Mesendoderm (in vitro differentiated cells): Measurements from ENCODE around the gene CIAO2A.
"Not testable (repeated sequence)": the region's sequence is repeated elsewhere in the genome, so short reads cannot be mapped to it uniquely, and the experiment has no call there.

ENCODE experiments used
- DNase-seq: peaks from one replicate; pipeline ENCODE4 v3.0.0; 2013
- H2AK5ac ChIP-seq: 2 replicates; pipeline ENCODE4 v1.6.1; 2013; ENCODE audit warnings: low read length, inconsistent platforms
- H2BK120ac ChIP-seq: 2 replicates; pipeline ENCODE4 v1.6.1; 2013; ENCODE audit warnings: low read depth, mild to moderate bottlenecking, low read length, moderate library complexity, mixed read lengths
- H2BK15ac ChIP-seq: replicated peaks from 2 replicates; pipeline ENCODE4 v1.6.1; 2013; ENCODE audit warnings: low read depth, mild to moderate bottlenecking, moderate library complexity
- H2BK5ac ChIP-seq: 2 replicates; pipeline ENCODE4 v1.6.1; 2013; ENCODE audit warnings: low read length, inconsistent platforms
- H3K18ac ChIP-seq: 2 replicates; pipeline ENCODE4 v1.6.1; 2013; ENCODE audit warnings: mild to moderate bottlenecking, low read length, mixed read lengths
- H3K23ac ChIP-seq: one replicate; pipeline ENCODE4 v1.6.1; 2013; ENCODE audit warnings: low read length
- H3K27ac ChIP-seq: 2 replicates; pipeline ENCODE4 v1.5.1; 2013; ENCODE audit warnings: low read depth, mild to moderate bottlenecking, inconsistent platforms, low read length, moderate library complexity
- H3K27me3 ChIP-seq: 2 replicates; pipeline ENCODE4 v1.6.1; 2013; ENCODE audit warnings: low read length, control low read depth, mild to moderate bottlenecking, inconsistent platforms; ENCODE audit not compliant: insufficient read depth, poor library complexity
- H3K36me3 ChIP-seq: 2 replicates; pipeline ENCODE4 v1.6.1; 2013; ENCODE audit warnings: low read length, inconsistent platforms; ENCODE audit not compliant: control insufficient read depth, insufficient read depth
- H3K4ac ChIP-seq: one replicate; pipeline ENCODE4 v1.6.1; 2013; ENCODE audit warnings: low read depth, mild to moderate bottlenecking, low read length, moderate library complexity
- H3K4me1 ChIP-seq: 2 replicates; pipeline ENCODE4 v1.6.1; 2013; ENCODE audit warnings: low read depth, low read length, inconsistent platforms; ENCODE audit not compliant: control insufficient read depth
- H3K4me2 ChIP-seq: 2 replicates; pipeline ENCODE4 v1.6.1; 2013; ENCODE audit warnings: low read length
- H3K4me3 ChIP-seq: 2 replicates; pipeline ENCODE4 v1.5.1; 2013; ENCODE audit warnings: mild to moderate bottlenecking, low read length
- H3K56ac ChIP-seq: one replicate; pipeline ENCODE4 v1.6.1; 2013; ENCODE audit warnings: low read length
- H3K79me1 ChIP-seq: 2 replicates; pipeline ENCODE4 v1.6.1; 2013; ENCODE audit warnings: low read length, inconsistent platforms
- H3K79me2 ChIP-seq: 2 replicates; pipeline ENCODE4 v1.6.1; 2013; ENCODE audit warnings: mild to moderate bottlenecking, low read length; ENCODE audit not compliant: control insufficient read depth, insufficient read depth
- H3K9ac ChIP-seq: 2 replicates; pipeline ENCODE4 v1.6.1; 2013; ENCODE audit warnings: low read length, inconsistent platforms
- H4K5ac ChIP-seq: one replicate; pipeline ENCODE4 v1.6.1; 2013; ENCODE audit warnings: low read length
- H4K8ac ChIP-seq: one replicate; pipeline ENCODE4 v1.6.1; 2013; ENCODE audit warnings: low read depth, mild to moderate bottlenecking, control low read depth, low read length, moderate library complexity
- WGBS: extraction: QIAGEN DNeasy Blood & Tissue Kit; methylation state at CpG from one replicate; pipeline ENCODE4 v1.1.7; 2013; ENCODE audit warnings: low lambda C conversion rate, missing lambda C conversion rate; ENCODE audit not compliant: insufficient coverage; ENCODE audit errors: extremely low coverage; 5-methylcytosine and 5-hydroxymethylcytosine counted together

CIAO2A gene

GRCh38 chr15:64066451-64066850 is 27.2 kb downstream of the CIAO2A start:
- no peaks in the 10 kb centered on the region for H3K4me1 ChIP-seq

DNA sequence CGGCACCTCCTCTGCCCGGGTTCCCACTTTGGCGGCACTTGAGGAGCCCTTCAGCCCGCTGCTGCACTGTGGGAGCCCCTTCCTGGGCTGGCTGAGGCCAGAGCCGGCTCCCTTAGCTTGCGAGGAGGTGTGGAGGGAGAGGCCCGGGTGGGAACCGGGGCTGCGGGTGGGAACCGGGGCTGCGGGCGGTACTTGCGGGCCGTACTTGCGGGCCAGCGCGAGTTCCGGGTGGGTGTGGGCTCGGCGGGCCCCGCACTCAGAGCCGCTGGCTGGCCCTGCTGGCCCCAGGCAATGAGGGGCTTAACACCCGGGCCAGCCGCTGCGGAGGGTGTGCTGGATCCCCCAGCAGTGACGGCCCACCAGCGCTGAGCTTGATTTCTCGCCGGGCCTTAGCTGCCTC is 32.9 kb downstream of the CIAO2A start:
- Histone ChIP-seq H3K4me1 (no peaks in the 10 kb centered on the region), H2BK5ac (no peak overlapping the region), H2AK5ac (no peak overlapping the region), H3K27me3 (no peaks in the 10 kb centered on the region), H2BK120ac (no peak overlapping the region), H3K4me2 (no peak overlapping the region), H3K27ac (no peak overlapping the region), H3K9ac (no peak overlapping the region), H2BK15ac (no peak overlapping the region), H3K4me3 (no peak overlapping the region), H3K36me3 (no peaks in the 10 kb centered on the region), H4K8ac (no peak overlapping the region), H3K18ac (no peak overlapping the region), H4K5ac (no peak overlapping the region), H3K79me2 (no peaks in the 10 kb centered on the region), H3K4ac (no peak overlapping the region), H3K56ac (no peak overlapping the region), H3K79me1 (no peaks in the 10 kb centered on the region), H3K23ac (no peak overlapping the region)
- WGBS, result no CpG with 5 or more reads among the region's 29 CpGs
- DNase-seq, result no peak

More at GRCh38 chr15:64066451-64066850, 27.2 kb downstream of the CIAO2A start:
- Histone ChIP-seq H3K4me2 (no peak overlapping the region), H4K5ac (no peak overlapping the region), H3K79me1 (no peaks in the 10 kb centered on the region), H3K4me3 (no peak overlapping the region), H3K4ac (no peak overlapping the region), H3K27ac (no peak overlapping the region), H2BK15ac (no peak overlapping the region), H3K79me2 (no peaks in the 10 kb centered on the region), H3K23ac (no peak overlapping the region), H4K8ac (no peak overlapping the region), H3K18ac (no peak overlapping the region), H3K9ac (no peak overlapping the region), H2AK5ac (no peak overlapping the region), H3K56ac (no peak overlapping the region), H2BK120ac (no peak overlapping the region), H2BK5ac (no peak overlapping the region), H3K27me3 (no peaks in the 10 kb centered on the region), H3K36me3 (peaks cover 3% of the 10 kb centered on the region)
- WGBS, result no CpG with 5 or more reads among the region's 1 CpG
- DNase-seq, result no peak

- not testable (repeated sequence) for H3K36me3 ChIP-seq, H2BK5ac ChIP-seq, H4K8ac ChIP-seq, H3K4me1 ChIP-seq, H2BK120ac ChIP-seq, H3K4me2 ChIP-seq, H3K4me3 ChIP-seq, H3K79me2 ChIP-seq, DNase-seq, H3K9ac ChIP-seq, H3K23ac ChIP-seq, H3K4ac ChIP-seq, H3K27me3 ChIP-seq, H2AK5ac ChIP-seq, H3K79me1 ChIP-seq, H2BK15ac ChIP-seq, H3K27ac ChIP-seq, H4K5ac ChIP-seq, H3K18ac ChIP-seq, H3K56ac ChIP-seq
- WGBS, result no CpG with 5 or more reads among the region's 2 CpGs
Measured at GRCh38 chr15:64059104-64059503, 34.5 kb downstream of the CIAO2A start.

DNA sequence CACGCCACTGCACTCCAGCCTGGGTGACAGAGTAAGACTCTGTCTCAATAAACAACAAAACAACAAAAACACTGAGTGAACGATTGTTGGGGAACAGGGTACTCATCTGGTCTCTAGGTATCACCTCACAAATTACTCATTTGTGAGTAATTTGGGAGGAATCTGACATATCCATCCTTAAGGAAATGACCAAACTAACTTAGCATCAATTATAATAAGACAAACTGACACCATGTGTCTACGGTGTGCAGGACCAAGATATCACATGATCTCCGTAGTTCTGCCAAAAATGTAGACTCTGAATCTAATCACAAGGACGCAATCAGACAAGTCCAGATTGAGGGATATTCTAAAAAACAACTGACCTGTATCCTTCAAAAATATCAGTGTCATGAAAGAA is 35.4 kb downstream of the CIAO2A start:
- H3K4me2 ChIP-seq, result no peak overlapping the region
- H2AK5ac ChIP-seq, result no peak overlapping the region
- H2BK5ac ChIP-seq, result no peak overlapping the region
- no peaks in the 10 kb centered on the region for H3K27me3 ChIP-seq
- WGBS, result no CpG with 5 or more reads among the region's 5 CpGs
- no peak overlapping the region for H4K5ac ChIP-seq
- no peak overlapping the region for H3K56ac ChIP-seq
- H3K23ac ChIP-seq, result no peak overlapping the region
- no peak overlapping the region for H3K27ac ChIP-seq
- H3K18ac ChIP-seq, result no peak overlapping the region
- H2BK120ac ChIP-seq, result no peak overlapping the region
- H3K79me1 ChIP-seq, result no peaks in the 10 kb centered on the region
- H3K9ac ChIP-seq, result no peak overlapping the region
- H3K4ac ChIP-seq, result no peak overlapping the region
- no peaks in the 10 kb centered on the region for H3K79me2 ChIP-seq
- H3K36me3 ChIP-seq, result no peaks in the 10 kb centered on the region
- no peak for DNase-seq
- H3K4me3 ChIP-seq, result no peak overlapping the region
- no peak overlapping the region for H4K8ac ChIP-seq
- H3K4me1 ChIP-seq, result no peaks in the 10 kb centered on the region
- H2BK15ac ChIP-seq, result no peak overlapping the region

DNA sequence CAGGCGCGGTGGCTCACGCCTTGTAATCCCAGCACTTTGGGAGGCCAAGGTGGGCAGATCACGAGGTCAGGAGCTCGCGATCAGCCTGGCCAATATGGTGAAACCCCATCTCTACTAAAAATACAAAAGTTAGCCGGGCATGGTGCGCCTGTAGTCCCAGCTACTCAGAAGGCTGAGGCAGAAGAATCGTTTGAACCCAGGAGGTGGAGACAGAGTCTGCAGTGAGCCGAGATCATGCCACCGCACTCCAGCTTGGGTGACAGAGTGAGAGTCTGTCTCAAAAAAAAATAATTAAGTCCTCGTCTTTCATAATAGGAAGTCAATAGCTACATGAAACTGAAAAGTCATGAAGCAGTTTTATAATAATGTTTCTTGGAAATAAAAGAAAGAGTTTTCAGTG is 40.0 kb downstream of the CIAO2A start:
- not testable (repeated sequence) for H2BK120ac ChIP-seq, H3K79me2 ChIP-seq, H3K4me1 ChIP-seq, H3K27me3 ChIP-seq, H3K36me3 ChIP-seq, H3K56ac ChIP-seq, H3K9ac ChIP-seq, DNase-seq, H2BK15ac ChIP-seq, H3K4ac ChIP-seq, H3K4me3 ChIP-seq, H3K27ac ChIP-seq, H2BK5ac ChIP-seq, H4K8ac ChIP-seq, H3K23ac ChIP-seq, H4K5ac ChIP-seq, H3K4me2 ChIP-seq, H2AK5ac ChIP-seq, H3K79me1 ChIP-seq, H3K18ac ChIP-seq
- WGBS, result no CpG with 5 or more reads among the region's 12 CpGs

DNA sequence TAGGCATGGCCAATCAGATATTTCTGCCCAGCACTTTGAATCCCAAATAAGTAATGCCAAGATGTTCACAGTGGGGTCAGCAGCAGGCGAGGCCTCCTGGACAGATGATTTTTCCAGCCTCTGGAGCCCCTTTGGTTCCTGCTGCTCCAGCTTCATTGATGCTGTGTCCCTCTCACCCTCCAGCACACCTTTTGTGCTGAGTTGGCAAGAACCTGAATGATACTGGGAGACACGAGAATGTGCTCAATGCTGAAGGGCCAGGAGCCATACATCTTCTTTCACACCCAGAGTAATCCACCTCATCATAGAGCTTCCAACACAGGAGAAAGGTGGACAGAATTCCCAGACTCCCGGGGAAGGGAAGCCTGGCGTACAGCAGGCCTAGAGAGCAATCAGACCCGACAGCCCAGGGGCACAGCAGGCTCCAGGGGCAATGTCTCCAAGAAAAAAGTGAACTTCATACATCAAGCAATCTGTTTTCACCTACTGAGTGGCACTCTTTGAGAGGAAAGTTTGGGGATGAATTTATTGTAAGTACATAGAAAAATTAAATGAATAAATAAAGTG is 40.6 kb downstream of the CIAO2A start:
- DNase-seq, result no peak
- Histone ChIP-seq H3K4me1 (no peaks in the 10 kb centered on the region), H2BK5ac (no peak overlapping the region), H3K4ac (no peak overlapping the region), H3K4me2 (no peak overlapping the region), H3K23ac (no peak overlapping the region), H3K79me1 (no peaks in the 10 kb centered on the region), H3K79me2 (no peaks in the 10 kb centered on the region), H4K8ac (no peak overlapping the region), H4K5ac (no peak overlapping the region), H3K56ac (no peak overlapping the region), H3K27me3 (no peaks in the 10 kb centered on the region), H2BK15ac (no peak overlapping the region), H3K4me3 (no peak overlapping the region), H3K36me3 (no peaks in the 10 kb centered on the region), H3K18ac (no peak overlapping the region), H3K27ac (no peak overlapping the region), H2AK5ac (no peak overlapping the region), H3K9ac (no peak overlapping the region), H2BK120ac (no peak overlapping the region)
- no CpG with 5 or more reads among the region's 5 CpGs for WGBS
